GM06990 (cell line): ENCODE data around the gene BCAS3.
"Not testable (repeated sequence)": the region's sequence is repeated elsewhere in the genome, so short reads cannot be mapped to it uniquely, and the experiment has no call there.

Experiments used
- DNase-seq: peaks from one replicate; pipeline ENCODE4 v3.0.0-alpha.2; 2011; ENCODE audit not compliant: insufficient read length; ENCODE audit errors: extremely low read depth
- H3K27me3 ChIP-seq: replicated peaks from 2 replicates; pipeline ENCODE4 v1.6.0; 2011; ENCODE audit warnings: low read length; ENCODE audit not compliant: control insufficient read depth, insufficient read depth
- H3K36me3 ChIP-seq: 2 replicates; pipeline ENCODE4 v1.5.1; 2011; ENCODE audit warnings: low read length; ENCODE audit not compliant: control insufficient read depth, insufficient read depth
- H3K4me3 ChIP-seq: replicated peaks from 2 replicates; pipeline ENCODE4 v1.5.1; 2011; ENCODE audit warnings: low read depth, mild to moderate bottlenecking, control low read depth, low read length
- TF ChIP-seq, protein P1 (sequence below): IDR thresholded peaks from 2 replicates; pipeline ENCODE4 v1.5.1; 2011; ENCODE audit warnings: low read length, control low read depth, mild to moderate bottlenecking, inconsistent platforms; ENCODE audit not compliant: insufficient read depth, poor library complexity, severe bottlenecking

BCAS3 gene

DNA sequence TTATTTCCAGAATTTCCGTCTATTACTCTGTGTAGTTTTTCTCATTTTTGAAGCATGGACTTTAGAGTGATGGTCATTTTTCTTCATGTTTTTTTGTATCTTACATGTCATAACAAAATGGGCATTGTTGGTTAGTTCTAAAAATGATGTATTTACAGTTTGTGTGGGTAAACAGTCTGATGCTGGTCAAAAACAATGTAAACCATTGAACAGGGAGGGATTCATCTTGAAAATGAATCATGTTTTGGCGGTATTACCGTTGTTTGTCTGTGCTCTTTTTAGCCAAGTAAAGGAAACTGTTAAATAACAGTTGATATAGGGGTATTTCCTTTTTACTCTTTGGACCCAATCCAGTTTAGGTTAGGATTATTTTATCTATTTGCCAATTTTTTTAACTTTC is 315.8 kb downstream of the BCAS3 start:
- DNase-seq = no peak
- TF ChIP-seq, protein P1, sequence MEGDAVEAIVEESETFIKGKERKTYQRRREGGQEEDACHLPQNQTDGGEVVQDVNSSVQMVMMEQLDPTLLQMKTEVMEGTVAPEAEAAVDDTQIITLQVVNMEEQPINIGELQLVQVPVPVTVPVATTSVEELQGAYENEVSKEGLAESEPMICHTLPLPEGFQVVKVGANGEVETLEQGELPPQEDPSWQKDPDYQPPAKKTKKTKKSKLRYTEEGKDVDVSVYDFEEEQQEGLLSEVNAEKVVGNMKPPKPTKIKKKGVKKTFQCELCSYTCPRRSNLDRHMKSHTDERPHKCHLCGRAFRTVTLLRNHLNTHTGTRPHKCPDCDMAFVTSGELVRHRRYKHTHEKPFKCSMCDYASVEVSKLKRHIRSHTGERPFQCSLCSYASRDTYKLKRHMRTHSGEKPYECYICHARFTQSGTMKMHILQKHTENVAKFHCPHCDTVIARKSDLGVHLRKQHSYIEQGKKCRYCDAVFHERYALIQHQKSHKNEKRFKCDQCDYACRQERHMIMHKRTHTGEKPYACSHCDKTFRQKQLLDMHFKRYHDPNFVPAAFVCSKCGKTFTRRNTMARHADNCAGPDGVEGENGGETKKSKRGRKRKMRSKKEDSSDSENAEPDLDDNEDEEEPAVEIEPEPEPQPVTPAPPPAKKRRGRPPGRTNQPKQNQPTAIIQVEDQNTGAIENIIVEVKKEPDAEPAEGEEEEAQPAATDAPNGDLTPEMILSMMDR = no peak
- Histone ChIP-seq H3K27me3 (no peaks in the 10 kb centered on the region), H3K36me3 (no peaks in the 10 kb centered on the region), H3K4me3 (no peak overlapping the region)

DNA sequence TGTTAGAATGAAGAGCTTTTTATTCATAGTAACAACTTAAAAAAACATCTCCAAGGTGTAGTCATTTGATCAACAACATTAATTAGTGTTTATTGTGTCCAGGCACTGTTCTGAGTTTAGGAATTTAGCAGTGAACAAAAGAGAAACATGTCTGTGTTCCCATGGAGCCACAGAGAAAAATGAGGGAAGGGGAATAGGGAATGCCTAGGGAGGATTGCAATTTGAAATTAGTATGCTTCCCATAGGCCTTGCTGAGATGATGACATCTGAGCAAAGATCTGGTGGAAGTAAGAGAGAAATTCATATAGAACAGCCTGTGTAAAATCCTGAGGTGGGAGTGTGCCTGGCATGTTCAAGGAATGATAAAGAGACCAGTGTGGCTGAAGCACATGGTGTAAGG is 318.0 kb downstream of the BCAS3 start:
- TF ChIP-seq, protein P1 = no peak
- DNase-seq = no peak
- H3K36me3 ChIP-seq = no peaks in the 10 kb centered on the region

DNA sequence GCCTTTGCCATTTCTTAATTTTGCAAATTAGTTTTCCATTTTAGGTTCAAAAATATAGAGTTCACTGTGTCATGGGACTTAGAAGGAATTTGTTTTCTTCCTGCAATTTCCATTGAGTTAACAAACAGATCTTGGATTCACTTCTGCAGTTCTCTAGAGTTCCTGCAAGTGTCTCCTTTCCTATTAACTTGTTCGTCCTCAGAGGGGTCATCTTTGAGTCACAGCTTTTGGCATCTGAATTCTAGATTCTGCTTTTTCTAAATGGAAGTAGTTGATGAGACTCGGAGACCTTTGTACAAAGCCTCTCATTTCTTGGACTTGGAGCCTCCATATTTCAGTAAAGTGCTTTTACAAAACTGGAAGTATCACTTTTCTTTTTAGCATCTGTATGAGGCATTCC is 323.3 kb downstream of the BCAS3 start:
- TF ChIP-seq, protein P1 = no peak
- Histone ChIP-seq H3K27me3 (no peaks in the 10 kb centered on the region), H3K36me3 (no peaks in the 10 kb centered on the region), H3K4me3 (no peak overlapping the region)
- DNase-seq = no peak

More for the DNA sequence above, 318.0 kb downstream of the BCAS3 start:
- Histone ChIP-seq H3K27me3 (no peaks in the 10 kb centered on the region), H3K4me3 (no peak overlapping the region)

DNA sequence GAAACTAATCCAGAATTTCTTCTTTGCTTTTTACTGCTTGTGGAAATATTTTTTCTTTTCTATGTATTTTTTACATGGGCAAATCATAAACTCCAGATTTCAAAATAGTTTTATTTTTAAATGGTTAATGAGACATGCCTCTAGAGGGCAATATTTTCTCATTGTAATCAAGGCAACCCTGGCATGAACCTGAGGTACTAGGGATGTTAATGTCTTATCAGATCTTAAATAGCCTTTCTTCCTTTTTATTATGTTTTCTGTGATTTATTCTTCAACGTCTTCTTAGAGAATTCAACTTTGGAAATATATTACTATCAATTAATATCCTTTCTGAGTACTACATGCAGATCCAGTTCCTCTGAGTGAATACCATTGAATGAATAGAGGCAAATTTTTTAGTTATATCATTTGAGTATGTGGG is 324.7 kb downstream of the BCAS3 start:
- Histone ChIP-seq H3K36me3 (no peaks in the 10 kb centered on the region), H3K27me3 (no peaks in the 10 kb centered on the region), H3K4me3 (no peak overlapping the region)
- DNase-seq = no peak
- TF ChIP-seq, protein P1 = peak; percentile 33

DNA sequence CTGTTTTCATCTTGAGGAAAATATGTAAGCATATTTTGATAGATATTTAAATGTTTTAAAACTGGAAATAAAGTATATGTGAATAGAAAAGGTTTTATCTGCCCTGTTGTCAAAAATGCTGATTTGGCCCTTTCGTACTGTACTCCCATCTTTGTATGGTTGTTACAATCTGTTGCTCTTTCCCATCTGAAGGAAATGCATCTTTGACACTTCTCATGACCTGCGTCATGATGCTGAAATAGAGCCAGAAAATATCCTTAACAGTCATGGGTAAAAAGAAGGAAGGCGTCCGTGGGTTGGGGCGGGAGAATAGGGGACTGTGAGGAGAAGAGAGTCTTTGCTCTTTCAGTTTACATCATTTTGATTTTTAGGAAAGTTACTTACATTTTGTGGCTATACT is 327.7 kb downstream of the BCAS3 start:
- Histone ChIP-seq H3K4me3 (no peak overlapping the region), H3K27me3 (no peaks in the 10 kb centered on the region), H3K36me3 (no peaks in the 10 kb centered on the region)
- TF ChIP-seq, protein P1 = no peak
- no peak for DNase-seq

DNA sequence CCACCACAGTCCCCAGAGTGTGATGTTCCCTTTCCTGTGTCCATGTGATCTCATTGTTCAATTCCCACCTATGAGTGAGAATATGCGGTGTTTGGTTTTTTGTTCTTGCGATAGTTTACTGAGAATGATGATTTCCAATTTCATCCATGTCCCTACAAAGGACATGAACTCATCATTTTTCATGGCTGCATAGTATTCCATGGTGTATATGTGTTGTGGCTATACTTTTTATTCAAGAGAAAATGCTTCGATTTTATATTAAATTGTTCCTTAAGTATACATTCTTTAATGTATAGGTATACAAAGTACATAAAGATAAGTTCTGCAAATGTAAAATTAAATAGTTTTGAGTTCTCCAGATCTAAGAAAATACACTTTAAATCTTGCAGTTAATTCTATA is 328.3 kb downstream of the BCAS3 start:
- not testable (repeated sequence) for DNase-seq, H3K27me3 ChIP-seq, H3K4me3 ChIP-seq, H3K36me3 ChIP-seq
